ENCODE measurements around the gene CPEB1.

Gene CPEB1

DNA sequence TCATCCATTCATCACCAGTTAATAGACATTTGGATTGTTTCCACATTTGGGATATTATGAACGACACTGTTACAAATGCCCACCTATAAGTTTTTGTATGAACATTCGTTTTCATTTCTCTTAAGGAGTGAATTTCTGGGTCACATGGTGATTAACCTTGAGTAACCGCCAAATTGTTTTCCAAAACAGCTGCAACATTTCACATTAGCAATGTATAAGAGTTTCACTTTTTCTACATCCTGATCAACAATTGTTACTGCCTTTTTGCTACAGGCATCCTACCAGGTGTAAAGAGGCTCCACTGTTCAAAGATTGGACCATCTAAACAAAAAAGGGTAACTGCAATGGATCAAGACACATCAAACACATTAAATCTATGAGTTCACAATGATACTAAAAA is 52.0 kb downstream of the CPEB1 start:
- no peak for DNase-seq (ENCODE audit: low spot score)

DNA sequence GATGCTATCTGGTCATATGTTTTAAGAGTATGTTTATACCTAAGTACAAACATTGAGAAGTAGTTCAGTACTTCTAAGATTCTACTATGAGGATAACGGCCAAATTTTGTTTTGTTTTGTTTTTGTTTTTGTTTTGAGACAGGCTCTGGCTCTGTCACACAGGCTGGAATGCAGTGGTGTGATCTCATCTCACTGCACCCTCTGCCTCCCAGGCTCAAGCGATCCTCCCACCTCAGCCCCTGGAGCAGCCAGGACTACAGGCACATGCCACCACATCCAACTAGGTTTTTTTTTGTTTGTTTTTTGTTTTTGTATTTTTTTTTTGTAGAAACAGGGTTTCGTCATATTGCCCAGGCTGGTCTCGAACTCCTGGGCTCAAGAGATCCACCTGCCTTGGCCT is 59.4 kb downstream of the CPEB1 start:
- DNase-seq (ENCODE audit: low spot score) = no peak

DNA sequence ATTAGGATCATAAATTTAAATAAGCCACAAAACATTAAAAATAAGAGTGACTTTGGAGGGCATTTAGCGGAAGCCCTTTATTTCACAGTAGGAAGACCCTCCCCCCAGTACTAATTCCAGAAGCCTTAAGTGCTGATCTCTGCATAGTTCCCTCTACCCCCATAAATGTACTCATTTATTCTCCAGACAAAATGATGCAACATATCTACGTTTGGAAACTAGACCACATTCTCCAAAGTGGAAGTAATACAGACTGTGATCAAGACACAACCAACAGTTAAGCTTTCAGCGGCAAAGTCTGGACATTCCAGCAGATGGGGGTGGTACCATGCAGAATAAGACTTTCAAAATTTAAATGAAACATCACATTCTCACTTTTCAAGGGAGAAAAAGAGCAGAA is 62.1 kb downstream of the CPEB1 start:
- DNase-seq (ENCODE audit: low spot score) = no peak

DNA sequence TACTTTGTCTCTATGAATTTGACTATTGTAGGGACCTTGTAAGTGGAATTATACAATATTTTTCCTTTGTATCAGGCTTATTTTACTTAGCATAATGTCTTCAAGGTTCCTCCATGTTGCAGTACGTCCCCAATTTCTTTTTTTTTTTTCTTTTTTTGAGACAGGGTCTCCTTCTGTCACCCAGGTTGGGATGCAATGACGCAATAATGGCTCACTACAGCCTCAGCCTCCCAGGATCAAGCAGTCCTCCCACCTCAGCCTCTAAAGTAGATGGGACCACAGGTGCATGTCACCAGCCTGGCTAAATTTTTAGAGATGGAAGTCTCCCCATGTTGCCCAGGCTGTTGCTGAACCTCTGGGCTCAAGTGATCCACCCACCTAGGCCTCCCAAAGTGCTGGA is 66.5 kb downstream of the CPEB1 start:
- no peak for DNase-seq (ENCODE audit: low spot score)

DNA sequence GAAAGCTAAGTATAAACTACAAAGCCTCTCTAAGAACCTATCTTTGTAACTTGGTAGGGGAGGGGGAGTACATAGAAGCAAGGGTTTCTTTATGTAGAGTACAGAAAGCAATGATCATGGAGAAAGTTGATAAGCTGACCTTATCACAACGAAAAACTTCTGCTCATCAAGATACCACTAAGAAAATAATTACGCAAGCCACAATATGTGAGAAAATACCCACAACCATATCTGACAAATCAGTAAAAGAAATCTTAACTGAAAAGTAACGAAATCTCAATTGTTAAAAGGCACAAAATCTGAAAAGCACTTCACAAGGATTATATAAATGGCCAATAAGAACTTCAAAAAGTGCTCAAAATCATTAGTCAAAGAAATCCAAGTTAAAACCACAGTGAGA is 71.8 kb downstream of the CPEB1 start:
- no peak for DNase-seq (ENCODE audit: low spot score)

DNA sequence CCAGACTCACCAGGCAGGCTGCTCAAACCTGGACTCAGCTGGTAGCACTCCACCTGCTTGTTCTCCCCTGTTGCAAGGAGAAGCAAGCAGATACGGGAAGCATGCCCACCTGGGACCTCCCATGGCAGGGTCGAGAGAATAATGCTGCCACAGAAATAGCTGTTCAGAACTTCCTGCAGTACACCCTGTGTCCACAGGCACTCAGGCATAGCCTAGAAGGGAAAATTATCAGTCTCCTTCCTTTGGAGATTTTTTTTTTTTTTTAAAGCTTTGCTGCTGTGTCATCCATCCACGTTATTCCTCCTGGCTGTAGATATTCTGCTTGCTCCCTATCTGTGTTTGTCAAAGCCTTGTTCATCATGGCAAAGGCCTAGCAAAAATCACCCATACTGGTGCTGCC is 74.2 kb downstream of the CPEB1 start:
- DNase-seq (ENCODE audit: low spot score) = no peak

DNA sequence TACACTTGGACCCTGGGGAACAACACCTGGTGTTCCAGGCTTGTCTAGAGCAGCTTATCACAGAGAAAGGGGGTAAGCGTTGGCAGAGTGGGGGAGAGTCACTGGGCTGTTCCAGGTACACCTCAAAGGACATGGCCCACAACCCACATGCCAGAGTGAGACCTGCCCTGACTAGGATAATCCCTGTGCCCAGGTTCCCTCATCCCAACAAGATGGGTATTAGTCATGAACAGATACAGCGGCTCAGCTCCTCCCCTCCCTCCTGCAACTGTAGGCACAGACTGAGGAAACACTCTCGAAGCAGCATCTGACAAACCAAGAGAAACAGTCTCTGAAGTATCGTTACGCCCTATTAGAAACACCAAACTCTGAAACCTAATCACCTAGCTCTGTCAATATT is 74.9 kb downstream of the CPEB1 start:
- peak; percentile 56 for DNase-seq (ENCODE audit: low spot score)

DNA sequence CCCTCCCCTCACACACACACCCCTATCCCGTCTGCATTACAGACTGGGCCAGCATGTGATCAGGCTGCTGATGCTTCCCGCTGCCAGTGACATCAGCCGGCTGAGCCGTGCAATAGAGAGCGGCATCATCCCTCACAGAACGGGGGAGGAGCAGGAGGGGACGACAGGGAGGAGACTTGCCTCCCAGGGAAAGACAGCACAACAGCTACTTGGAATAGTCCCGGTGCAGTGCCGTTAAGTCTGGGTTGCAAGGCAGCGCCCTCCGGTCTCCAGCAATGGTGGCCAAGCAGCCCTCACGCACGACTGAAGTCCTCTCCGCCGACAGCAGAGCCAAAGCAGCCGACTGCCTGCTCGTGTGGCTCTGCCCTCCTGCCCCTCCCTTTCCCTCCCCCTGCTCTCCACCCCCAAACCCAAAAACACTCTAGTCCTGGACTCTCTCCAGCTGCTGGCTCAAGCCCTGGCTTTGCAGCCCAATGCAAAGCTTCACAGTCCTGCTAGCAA is 75.4 kb downstream of the CPEB1 start:
- DNase-seq (ENCODE audit: low spot score) = peak; percentile 95

DNA sequence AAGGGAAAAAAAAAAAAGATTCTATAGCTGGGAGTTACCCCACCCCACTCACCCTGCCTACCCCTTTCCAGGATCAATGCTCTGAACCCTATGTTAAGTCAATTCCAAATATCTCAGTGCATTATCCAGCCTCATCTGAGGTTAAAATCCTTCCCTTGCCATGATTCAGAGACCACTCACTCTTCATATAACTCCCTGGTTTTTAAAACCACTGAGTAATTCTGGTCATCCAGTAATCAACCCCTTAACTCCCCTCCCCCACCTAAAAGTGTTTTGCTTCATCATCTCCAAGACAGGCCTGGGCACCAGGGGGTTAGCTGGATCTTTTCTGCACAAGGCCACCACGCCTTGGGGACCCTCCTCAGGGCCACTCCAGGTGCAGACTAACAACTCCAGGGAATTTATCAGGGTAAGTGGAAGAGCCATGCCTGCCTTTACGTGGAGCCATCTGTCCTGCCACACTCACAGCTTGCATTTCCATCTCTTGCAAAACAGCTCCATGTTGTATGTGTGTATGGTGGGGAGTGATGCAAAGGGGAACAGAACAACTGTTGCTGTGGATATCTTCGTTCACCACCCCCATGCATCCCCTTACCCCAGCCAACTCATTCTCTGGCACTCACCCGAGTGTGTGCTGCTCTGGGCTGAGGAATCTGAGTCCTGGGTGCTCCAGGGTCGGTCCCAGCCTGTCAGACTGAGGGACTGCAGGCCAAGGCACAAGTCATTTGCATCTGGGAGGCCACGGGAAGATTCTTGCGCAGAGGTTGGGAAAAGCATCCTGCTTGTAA is 76.2 kb downstream of the CPEB1 start:
- peak; percentile 58 for DNase-seq (ENCODE audit: low spot score)

DNA sequence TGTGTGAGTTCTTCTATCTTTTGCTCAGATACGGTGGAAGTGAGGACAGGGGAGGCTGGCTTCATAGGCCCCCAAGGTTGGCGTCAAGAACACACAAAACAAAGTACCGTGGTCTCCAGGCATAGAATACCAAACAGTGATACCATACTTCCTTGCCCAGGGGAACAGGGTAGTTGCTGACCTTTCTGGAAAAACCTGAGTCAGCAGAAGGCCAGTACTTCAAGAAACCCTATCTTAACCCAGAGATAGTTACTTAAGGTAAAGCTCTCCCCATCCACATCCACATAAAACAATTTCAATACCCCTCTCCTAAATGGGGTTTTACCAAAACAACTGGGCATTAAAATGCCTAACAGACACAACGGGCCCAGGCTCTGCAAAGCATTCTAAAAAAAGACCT is 77.3 kb downstream of the CPEB1 start:
- DNase-seq (ENCODE audit: low spot score) = no peak

DNA sequence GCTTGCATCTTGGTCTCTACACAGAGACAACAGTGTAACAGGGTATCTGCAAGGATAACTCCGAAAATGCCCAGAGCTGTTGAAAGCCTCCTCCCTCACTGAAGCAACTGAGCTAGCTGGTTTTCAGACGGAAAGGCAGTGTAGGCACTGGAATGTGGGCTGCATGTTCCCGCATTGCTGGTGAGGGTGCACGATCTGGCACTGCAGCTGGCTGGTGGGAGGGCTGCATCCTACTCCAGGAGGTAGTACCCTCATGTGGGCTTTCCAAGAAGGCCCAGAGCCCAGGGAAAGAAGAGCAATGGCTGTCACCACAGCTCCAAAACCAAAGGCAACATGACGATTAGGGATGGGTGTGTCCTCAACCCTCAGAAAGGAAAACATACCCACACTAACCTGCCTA is 78.2 kb downstream of the CPEB1 start:
- peak; percentile 75 for DNase-seq (ENCODE audit: low spot score)

DNA sequence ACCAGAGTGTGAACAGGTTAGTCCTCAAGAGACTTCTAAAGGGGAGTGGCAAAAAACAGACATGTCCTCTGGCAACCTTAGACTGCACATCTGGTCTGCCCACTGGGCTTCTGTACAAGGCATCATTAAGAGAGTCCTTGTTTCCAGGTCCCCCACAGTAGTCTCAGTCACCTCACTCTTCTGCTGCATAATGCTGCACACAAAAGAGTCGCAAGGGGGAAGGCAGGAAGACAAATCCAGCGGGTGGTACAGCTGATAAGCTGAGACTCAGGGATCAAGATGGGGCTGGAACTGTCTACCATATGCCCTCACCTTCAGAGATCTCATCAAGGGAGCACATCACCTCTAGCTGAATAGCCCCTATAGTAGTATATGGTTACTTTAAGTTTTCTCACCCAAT is 79.5 kb downstream of the CPEB1 start:
- DNase-seq (ENCODE audit: low spot score) = no peak

DNA sequence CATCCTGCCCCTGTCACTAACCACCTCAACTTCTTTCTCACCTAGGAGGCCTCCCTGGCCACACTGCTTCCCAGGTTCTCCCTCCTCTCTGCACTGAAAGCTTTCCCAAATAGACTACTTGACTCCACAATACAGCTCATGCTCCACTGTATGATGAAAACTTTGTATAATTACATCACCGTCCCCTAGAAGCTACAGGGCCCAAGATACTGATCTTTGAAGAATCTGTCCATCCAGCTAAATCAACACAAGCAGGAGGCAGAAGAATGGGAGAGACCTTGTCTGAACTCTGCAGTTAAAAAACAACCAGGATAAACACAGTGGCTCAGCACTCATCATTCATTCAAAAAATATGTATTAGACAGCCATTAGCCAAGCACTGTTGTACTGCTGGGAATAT is 80.5 kb downstream of the CPEB1 start:
- no peak for DNase-seq (ENCODE audit: low spot score)

DNA sequence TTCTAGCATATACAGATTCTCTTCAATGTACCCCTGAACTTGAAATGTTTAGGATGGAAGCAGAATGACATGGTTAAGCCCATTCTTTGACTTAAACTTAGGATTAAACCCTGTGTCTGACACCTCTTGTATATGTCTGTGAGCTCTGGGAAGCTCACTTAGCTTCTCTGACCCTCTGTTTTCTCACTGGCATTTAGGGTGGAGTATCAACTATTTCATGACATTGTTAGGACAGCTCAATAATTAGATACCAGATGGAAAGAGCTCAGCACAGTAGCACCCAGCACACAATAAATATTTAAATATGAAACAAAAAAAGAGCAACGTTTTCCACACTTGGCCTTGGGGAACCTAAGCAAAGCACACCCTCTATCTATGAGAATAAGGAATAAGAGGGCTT is 88.7 kb downstream of the CPEB1 start:
- no peak for DNase-seq (ENCODE audit: low spot score)

DNA sequence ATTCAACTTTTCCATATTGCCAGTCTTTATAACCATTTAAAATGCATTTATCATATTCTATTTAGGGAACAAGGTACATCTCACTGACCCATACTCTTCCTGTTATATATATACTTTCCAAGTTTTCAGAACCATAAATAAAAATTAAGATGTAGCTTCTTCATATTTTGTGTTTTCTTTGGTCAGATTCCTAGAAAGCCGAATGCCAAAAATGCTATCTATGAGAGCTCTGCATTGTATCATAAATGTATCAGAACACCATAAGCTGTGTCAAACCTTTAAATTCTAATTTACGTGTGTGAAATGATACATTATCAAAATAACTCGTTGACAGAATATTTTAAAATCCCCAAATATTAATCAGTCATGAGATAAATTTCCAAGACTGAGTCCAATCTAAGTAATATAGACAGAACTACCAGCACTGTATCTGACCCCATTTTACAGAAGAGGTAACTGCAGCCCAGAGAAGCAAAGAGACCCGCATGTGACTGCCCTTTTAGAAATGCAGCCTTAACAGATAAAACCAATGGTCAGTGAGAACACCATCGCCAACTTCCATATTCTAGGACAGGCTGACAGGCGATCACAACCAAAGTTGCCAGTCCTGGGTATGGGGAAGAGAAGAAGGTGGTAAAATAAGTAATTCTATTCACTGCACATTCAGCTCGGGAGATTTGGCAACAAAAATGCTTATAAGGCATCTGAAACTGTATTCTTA is 90.7 kb downstream of the CPEB1 start:
- DNase-seq (ENCODE audit: low spot score) = no peak

DNA sequence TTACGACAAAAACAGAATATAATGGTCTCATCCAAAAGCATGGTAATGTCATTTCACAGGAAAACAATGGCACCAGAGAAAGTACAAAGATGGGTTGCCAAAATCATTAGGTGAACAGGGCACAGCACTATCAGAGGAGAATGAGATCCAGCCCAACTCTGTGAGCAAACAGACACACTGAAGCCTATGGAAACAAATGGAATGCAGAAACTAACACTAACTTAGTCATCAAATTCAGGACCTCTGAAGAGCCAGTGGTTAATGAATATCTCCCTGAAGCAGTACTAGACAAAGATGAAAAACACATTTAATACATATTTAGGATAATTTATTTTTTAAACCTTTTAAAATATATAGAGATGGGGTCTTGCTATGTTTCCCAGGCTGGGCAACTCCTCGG is 92.3 kb downstream of the CPEB1 start:
- DNase-seq (ENCODE audit: low spot score) = no peak

DNA sequence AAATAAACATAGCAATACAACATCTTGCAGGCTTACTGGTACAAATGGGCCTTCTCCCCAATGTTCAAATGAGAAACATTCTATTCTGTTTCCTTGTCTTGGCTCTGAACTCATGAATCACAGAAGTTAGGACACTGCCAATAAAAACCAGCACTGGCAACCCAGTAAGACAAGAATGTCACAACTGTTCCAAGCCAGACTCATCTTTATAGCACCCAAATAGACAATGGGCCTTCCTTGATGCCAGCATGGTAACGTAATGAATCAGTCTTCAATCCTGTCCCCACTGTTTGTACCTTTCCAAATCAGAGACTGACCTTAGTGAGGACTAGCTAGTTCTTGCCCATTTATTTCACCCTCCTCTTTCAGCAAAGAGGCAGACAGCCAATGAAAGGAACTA is 92.8 kb downstream of the CPEB1 start:
- peak; percentile 36 for DNase-seq (ENCODE audit: low spot score)

DNA sequence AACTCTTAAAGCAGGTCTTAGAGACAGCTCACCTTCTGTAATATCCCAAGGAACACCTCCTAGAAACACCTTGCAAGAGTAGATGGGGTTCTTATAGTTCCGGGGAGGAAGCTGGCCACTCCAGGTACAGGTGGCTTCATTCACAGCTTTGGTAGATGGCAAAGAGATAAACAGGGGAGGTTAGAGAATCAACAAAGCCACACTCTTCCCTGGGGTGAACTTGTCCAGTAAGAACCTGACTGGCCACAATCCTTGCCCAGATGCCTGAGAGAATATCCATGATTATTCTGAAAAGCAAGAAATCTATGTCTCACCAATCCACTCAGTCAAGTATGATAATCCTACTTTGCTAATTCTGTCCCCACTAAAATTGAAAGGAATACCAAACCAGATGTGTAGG is 93.3 kb downstream of the CPEB1 start:
- DNase-seq (ENCODE audit: low spot score) = no peak

DNA sequence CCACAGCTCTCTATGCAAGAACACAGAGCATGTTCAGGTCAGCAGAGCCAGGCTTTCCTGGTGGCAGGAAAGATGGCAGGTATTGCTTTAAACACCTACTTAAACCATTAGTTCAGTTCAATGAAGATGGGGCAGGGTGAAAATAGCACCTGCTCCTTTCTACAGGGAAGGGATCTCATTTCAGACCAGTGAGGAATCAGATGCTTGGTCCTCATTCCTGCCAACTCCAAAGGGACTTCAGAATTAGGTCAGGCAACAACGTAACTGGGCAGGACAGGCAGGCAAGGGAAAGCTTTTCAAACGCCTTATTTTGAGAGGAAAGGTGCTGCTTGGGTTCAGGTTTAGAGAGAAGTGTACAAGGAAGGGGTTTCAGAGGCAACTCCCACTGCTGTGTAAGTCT is 94.3 kb downstream of the CPEB1 start:
- no peak for DNase-seq (ENCODE audit: low spot score)

DNA sequence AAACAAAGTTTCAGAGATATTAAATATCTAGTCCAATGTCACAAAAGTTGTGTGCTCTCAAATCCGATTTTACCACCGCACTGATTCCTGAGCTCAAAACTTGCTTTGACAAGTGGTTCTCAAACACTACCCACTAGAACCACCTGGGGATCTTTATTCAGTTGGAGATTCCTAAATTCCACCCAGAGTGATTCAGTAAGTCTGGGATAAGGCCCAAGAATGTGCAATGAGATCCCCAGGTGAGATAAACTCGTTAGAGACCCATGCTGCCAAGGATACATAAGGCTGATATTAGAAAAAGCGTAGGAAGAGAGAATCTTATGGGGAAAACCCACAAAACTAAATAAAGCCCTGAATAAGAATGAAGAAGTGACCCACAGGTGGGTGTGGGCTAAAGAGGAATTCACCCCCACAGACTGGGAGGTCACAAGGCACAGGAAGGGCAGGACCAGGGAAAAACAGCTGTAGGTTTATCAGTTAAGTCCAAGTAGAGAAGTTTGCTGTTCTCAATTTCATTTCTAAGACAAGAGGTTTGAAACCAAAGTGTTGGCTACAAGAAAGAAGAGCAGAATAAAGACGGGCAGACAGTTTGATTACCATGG is 95.4 kb downstream of the CPEB1 start:
- no peak for DNase-seq (ENCODE audit: low spot score)

DNA sequence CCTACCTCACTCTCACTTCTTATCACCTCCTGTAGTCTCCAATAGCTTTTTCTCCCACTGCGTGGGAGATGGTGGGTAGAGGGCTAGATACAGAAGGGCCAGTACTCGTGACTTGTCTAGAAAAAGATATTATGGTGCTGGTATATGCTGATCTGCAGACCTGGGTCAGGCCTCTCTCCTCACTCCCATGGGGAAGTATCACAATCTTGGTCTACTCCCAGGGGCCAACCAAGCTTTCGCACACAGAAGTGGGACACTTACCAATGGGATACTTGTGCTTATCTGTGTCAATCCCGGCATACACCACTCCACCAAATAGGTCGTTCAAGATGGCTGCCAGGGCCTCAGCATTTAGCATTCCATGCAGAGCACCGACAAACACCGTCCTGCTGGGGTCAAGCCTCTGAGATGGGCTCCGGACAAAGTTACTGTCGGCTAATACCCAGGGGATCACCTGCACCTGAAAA is 97.9 kb downstream of the CPEB1 start:
- no peak for DNase-seq (ENCODE audit: low spot score)

DNA sequence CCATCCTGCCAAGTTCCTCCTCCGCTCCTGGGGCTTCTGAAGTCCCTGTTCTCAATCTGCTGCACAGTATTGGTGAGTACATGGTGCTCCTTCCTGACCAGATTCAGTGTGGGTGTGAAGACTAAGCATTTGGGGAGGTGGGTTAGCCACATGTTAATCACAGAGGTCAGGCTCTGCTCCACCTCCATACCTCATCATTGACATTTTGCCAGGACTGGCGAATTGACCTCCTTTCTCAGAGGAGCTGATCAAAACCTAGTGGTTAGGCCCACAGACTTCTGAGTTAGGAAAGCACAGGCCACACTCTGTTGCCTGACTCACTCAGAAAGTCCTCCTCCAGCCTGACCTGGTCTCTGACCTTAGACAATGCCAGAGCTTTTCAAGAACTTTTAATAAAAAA is 98.5 kb downstream of the CPEB1 start:
- no peak for DNase-seq (ENCODE audit: low spot score)

DNA sequence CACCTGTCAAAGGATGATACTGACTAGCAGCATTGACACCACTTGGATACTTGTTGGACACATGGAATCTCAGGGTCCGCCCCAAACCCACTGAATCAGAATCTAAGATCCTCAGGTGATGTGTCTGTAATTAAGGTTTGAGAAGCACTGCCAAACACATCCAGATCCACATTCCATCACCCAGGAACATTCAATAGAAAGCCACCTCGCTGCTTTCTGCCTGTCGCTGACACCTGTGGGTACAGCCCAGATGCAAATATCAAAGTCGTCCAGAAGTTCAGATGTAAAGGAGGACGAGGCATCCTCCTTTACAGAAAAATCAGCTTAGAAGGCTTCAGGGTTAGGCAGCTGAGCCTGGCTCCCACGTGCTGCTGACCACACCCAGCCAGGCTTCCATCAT is 101.7 kb downstream of the CPEB1 start:
- DNase-seq (ENCODE audit: low spot score) = no peak

Measured in Ammon's horn (tissue), 1 donor.